ENCODE measurements around the gene GJD4.

The GJD4 gene

DNA sequence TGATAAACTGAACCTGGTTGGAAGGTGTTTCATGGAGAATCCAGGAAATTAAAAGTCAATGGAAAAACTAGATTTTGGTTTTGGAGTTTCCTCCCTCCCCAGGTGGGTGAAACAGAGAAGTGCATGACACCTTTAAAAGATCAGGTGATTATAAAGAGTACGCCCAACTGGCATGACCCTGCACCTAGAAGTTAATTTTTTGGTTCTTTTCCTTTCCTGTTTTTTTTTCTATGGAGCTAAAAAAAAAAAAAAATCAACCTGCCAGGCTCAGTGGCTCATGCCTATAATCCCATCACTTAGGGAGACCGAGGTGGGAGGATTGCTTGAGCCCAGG lies 7.9 kb downstream of the GJD4 start:
- ATAC-seq = no peak
- TF ChIP-seq ZFP3 (CRISPR knock-in tag; IDR thresholded peaks at IDR 0.05) (no peak), OSR1 (CRISPR knock-in tag; IDR thresholded peaks at IDR 0.05) (no peak), ZNF70 (CRISPR knock-in tag; IDR thresholded peaks at IDR 0.05) (no peak), ZNF8 (CRISPR knock-in tag; IDR thresholded peaks at IDR 0.05) (no peak), PPARA (CRISPR knock-in tag; IDR thresholded peaks at IDR 0.05; ENCODE audit: borderline replicate concordance) (no peak), PATZ1 (CRISPR knock-in tag; IDR thresholded peaks at IDR 0.05; ENCODE audit: borderline replicate concordance) (no peak), ZC3H10 (CRISPR knock-in tag; IDR thresholded peaks at IDR 0.05) (no peak), CSDC2 (CRISPR knock-in tag; IDR thresholded peaks at IDR 0.05) (no peak), TCF4 (CRISPR knock-in tag; IDR thresholded peaks at IDR 0.05; ENCODE audit: borderline replicate concordance) (no peak), GLIS3 (CRISPR knock-in tag; IDR thresholded peaks at IDR 0.05) (no peak), ZNF565 (CRISPR knock-in tag; conservative IDR thresholded peaks at IDR 0.05; ENCODE audit: low read depth) (no peak), ZFP30 (CRISPR knock-in tag; IDR thresholded peaks at IDR 0.05) (no peak), TOX (CRISPR knock-in tag; IDR thresholded peaks at IDR 0.05; ENCODE audit: borderline replicate concordance) (no peak), RARB (CRISPR knock-in tag; IDR thresholded peaks at IDR 0.05) (no peak), BACH2 (CRISPR knock-in tag; IDR thresholded peaks at IDR 0.05; ENCODE audit: borderline replicate concordance) (no peak), ARNTL (CRISPR knock-in tag; IDR thresholded peaks at IDR 0.05; ENCODE audit: borderline replicate concordance, low read depth) (no peak), SNAI2 (CRISPR knock-in tag; IDR thresholded peaks at IDR 0.05) (no peak)
- TF ChIP-seq, protein P1, sequence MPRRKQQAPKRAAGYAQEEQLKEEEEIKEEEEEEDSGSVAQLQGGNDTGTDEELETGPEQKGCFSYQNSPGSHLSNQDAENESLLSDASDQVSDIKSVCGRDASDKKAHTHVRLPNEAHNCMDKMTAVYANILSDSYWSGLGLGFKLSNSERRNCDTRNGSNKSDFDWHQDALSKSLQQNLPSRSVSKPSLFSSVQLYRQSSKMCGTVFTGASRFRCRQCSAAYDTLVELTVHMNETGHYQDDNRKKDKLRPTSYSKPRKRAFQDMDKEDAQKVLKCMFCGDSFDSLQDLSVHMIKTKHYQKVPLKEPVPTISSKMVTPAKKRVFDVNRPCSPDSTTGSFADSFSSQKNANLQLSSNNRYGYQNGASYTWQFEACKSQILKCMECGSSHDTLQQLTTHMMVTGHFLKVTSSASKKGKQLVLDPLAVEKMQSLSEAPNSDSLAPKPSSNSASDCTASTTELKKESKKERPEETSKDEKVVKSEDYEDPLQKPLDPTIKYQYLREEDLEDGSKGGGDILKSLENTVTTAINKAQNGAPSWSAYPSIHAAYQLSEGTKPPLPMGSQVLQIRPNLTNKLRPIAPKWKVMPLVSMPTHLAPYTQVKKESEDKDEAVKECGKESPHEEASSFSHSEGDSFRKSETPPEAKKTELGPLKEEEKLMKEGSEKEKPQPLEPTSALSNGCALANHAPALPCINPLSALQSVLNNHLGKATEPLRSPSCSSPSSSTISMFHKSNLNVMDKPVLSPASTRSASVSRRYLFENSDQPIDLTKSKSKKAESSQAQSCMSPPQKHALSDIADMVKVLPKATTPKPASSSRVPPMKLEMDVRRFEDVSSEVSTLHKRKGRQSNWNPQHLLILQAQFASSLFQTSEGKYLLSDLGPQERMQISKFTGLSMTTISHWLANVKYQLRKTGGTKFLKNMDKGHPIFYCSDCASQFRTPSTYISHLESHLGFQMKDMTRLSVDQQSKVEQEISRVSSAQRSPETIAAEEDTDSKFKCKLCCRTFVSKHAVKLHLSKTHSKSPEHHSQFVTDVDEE (CRISPR knock-in tag; IDR thresholded peaks at IDR 0.05) = no peak

DNA sequence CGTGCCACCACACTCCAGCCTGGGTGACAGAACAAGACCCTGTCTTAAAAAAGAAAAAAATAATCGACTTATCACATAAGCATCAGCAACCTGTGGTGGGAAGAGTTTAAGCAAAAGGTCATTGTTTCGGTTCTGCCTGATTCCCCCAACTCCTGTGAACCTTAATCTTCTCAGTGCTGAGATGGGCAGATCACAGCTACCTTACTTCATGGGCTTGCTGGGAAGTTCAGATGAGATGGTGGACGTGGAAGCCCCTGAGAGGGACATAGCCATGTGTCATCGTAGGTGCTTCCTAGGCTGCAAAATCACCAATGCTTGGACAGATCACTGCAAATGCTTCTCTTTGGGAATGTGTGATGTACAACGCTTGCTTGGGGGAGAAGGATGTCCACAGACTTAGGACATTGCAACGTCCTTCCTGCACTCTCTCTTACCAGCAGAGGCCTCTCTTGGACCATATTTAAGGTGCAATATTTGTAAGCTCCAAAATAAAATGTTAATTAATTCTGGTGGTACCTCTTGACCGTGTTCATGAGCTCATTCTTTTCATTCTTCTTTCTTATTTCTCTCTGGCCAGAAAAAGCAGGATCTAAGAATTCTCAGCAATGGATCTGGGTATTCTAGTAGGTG lies 8.6 kb downstream of the GJD4 start:
- no peak for TF ChIP-seq RARB (CRISPR knock-in tag; IDR thresholded peaks at IDR 0.05)
- TF ChIP-seq ESRRG (CRISPR knock-in tag; IDR thresholded peaks at IDR 0.05) = no peak
- no peak for TF ChIP-seq CREB5 (CRISPR knock-in tag; IDR thresholded peaks at IDR 0.05; ENCODE audit: low read depth)
- no peak for TF ChIP-seq ZC3H10 (CRISPR knock-in tag; IDR thresholded peaks at IDR 0.05)
- no peak for TF ChIP-seq ZFP30 (CRISPR knock-in tag; IDR thresholded peaks at IDR 0.05)
- TF ChIP-seq ISL1 (CRISPR knock-in tag; IDR thresholded peaks at IDR 0.05) = no peak
- TF ChIP-seq SNAI2 (CRISPR knock-in tag; IDR thresholded peaks at IDR 0.05) = no peak
- TF ChIP-seq, protein P1 (CRISPR knock-in tag; IDR thresholded peaks at IDR 0.05) = no peak
- no peak for TF ChIP-seq PATZ1 (CRISPR knock-in tag; IDR thresholded peaks at IDR 0.05; ENCODE audit: borderline replicate concordance)
- no peak for TF ChIP-seq POU6F1 (CRISPR knock-in tag; IDR thresholded peaks at IDR 0.05; ENCODE audit: borderline replicate concordance, low read depth)
- TF ChIP-seq PPARA (CRISPR knock-in tag; IDR thresholded peaks at IDR 0.05; ENCODE audit: borderline replicate concordance) = no peak
- TF ChIP-seq, protein P2, sequence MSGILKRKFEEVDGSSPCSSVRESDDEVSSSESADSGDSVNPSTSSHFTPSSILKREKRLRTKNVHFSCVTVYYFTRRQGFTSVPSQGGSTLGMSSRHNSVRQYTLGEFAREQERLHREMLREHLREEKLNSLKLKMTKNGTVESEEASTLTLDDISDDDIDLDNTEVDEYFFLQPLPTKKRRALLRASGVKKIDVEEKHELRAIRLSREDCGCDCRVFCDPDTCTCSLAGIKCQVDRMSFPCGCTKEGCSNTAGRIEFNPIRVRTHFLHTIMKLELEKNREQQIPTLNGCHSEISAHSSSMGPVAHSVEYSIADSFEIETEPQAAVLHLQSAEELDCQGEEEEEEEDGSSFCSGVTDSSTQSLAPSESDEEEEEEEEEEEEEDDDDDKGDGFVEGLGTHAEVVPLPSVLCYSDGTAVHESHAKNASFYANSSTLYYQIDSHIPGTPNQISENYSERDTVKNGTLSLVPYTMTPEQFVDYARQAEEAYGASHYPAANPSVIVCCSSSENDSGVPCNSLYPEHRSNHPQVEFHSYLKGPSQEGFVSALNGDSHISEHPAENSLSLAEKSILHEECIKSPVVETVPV (CRISPR knock-in tag; IDR thresholded peaks at IDR 0.05) = no peak
- TF ChIP-seq CSDC2 (CRISPR knock-in tag; IDR thresholded peaks at IDR 0.05) = no peak
- no peak for TF ChIP-seq BACH2 (CRISPR knock-in tag; IDR thresholded peaks at IDR 0.05; ENCODE audit: borderline replicate concordance)
- no peak for TF ChIP-seq ARNTL (CRISPR knock-in tag; IDR thresholded peaks at IDR 0.05; ENCODE audit: borderline replicate concordance, low read depth)
- no peak for TF ChIP-seq GLIS3 (CRISPR knock-in tag; IDR thresholded peaks at IDR 0.05)
- TF ChIP-seq TOX (CRISPR knock-in tag; IDR thresholded peaks at IDR 0.05; ENCODE audit: borderline replicate concordance) = no peak
- peak; percentile 93 for ATAC-seq
